PC-9 (cell line): ENCODE measurements around the gene PGPEP1. TPM values are rescaled to one million over a fixed set of nuclear protein-coding genes. Genes with fewer than 3 reads are reported as not detected.
A peak's percentile ranks its signal among the peaks of the same experiment; 100 is the strongest.

Experiments
- BruUV-seq: library from RNA; stranded (reverse); fragments of 400-500 nt; replicated peaks from 2 replicates; lab custom pipeline; 2021; lab: Mats Ljungman, UMichigan
- CTCF ChIA-PET: fragments of 300-600 bp; sonication (Branson Sonifier 250); formaldehyde crosslinking; loops from one replicate; lab custom pipeline; 2022; ENCODE audit warnings: antibody characterized with exemption; lab: Charles Lee
- POLR2A ChIA-PET: fragments of 300-600 bp; sonication (Branson Sonifier 250); formaldehyde crosslinking; loops from one replicate; lab custom pipeline; 2022; ENCODE audit warnings: antibody characterized with exemption; ENCODE audit not compliant: unreplicated experiment; lab: Charles Lee
- DNase-seq, 2 experiments: peaks; one replicate each; pipeline versions ENCODE4 v3.0.0 to v3.0.0-alpha.2; 2015 to 2022; ENCODE audit warnings: mixed read lengths in 1 of 2
- H2AFZ ChIP-seq: fragments of 200-600 bp; sonication (generic); 2 replicates; pipeline ENCODE4 v1.8.1; 2017; ENCODE audit warnings: antibody characterized with exemption
- H3F3A ChIP-seq: fragments of 200-600 bp; sonication (generic); 2 replicates; pipeline ENCODE4 v1.8.1; 2017; ENCODE audit warnings: antibody characterized with exemption, mild to moderate bottlenecking, low read depth; ENCODE audit not compliant: insufficient read depth
- H3K27ac ChIP-seq: fragments of 200-600 bp; sonication (generic); 2 replicates; pipeline ENCODE4 v1.6.1; 2016; ENCODE audit warnings: mixed run types
- H3K27me3 ChIP-seq: fragments of 200-600 bp; sonication (generic); 2 replicates; pipeline ENCODE4 v1.6.1; 2016; ENCODE audit warnings: low read depth, mixed run types; ENCODE audit not compliant: insufficient read depth
- H3K36me3 ChIP-seq: fragments of 200-600 bp; sonication (generic); 2 replicates; pipeline ENCODE4 v1.6.1; 2016; ENCODE audit warnings: low read depth, mixed run types
- H3K4me1 ChIP-seq: fragments of 200-600 bp; sonication (generic); replicated peaks from 2 replicates; pipeline ENCODE4 v1.6.1; 2016; ENCODE audit warnings: mixed run types; ENCODE audit not compliant: insufficient read depth
- H3K4me2 ChIP-seq: fragments of 200-600 bp; sonication (generic); 2 replicates; pipeline ENCODE4 v1.6.1; 2017; ENCODE audit warnings: mixed run types
- H3K4me3 ChIP-seq: fragments of 200-600 bp; sonication (generic); 2 replicates; pipeline ENCODE4 v1.6.1; 2016; ENCODE audit warnings: mixed run types
- H3K79me2 ChIP-seq: fragments of 200-600 bp; sonication (generic); 2 replicates; pipeline ENCODE4 v1.6.1; 2017; ENCODE audit warnings: low read depth, mixed run types
- H3K9me2 ChIP-seq: fragments of 200-600 bp; sonication (generic); 2 replicates; pipeline ENCODE4 v1.8.1; 2017; ENCODE audit warnings: mild to moderate bottlenecking; ENCODE audit not compliant: insufficient read depth
- H3K9me3 ChIP-seq: fragments of 200-600 bp; sonication (generic); 2 replicates; pipeline ENCODE4 v1.8.1; 2016; ENCODE audit warnings: low read depth; ENCODE audit not compliant: insufficient read depth
- H4K20me1 ChIP-seq: fragments of 200-600 bp; sonication (generic); 2 replicates; pipeline ENCODE4 v1.8.1; 2017; ENCODE audit not compliant: insufficient read depth
- CTCF ChIP-seq: fragments of 200-600 bp; sonication (generic); conservative IDR thresholded peaks from 2 replicates; pipeline ENCODE4 v1.6.1; 2017; ENCODE audit warnings: mixed run types, antibody characterized with exemption, mild to moderate bottlenecking, moderate library complexity
- EZH2 ChIP-seq: fragments of 200-600 bp; sonication (generic); IDR thresholded peaks from 2 replicates; pipeline ENCODE4 v1.8.0; 2017; ENCODE audit warnings: antibody characterized with exemption, low read depth
- intact Hi-C: fragments of 100-400 bp; cut with micrococcal nuclease; formaldehyde crosslinking; loops from one replicate; pipeline ENCODE4 v1.10.0; 2022; ENCODE audit not compliant: unreplicated experiment
- total RNA-seq: library from RNA; stranded (reverse); gene quantifications from 2 replicates; pipeline ENCODE4 v1.2.3, GENCODE V29; 2021

The PGPEP1 gene
- total RNA-seq, 1 experiment from 2014 or later: 53.6 TPM

- peak overlapping the region; percentile 91 for H3K4me3 ChIP-seq
- DNase-seq: peak in 1 of 2 experiments; percentile 48
- H3K79me2 ChIP-seq: peaks cover 31% of the 10 kb centered on the region
- peaks cover 59% of the 10 kb centered on the region for H3F3A ChIP-seq
- CTCF ChIA-PET: interaction anchor here (0.5 to 1.1 kb wide), 5 partner anchors 12 to 189 kb away, joined by 3 to 9 read pairs (median 5); no protein-coding TSS in a partner anchor
- H3K27ac ChIP-seq: peak overlapping the region; percentile 73
- TSS peak; percentile 53 for BruUV-seq
- peaks cover 33% of the 10 kb centered on the region for H4K20me1 ChIP-seq
- peaks cover 28% of the 10 kb centered on the region for H3K36me3 ChIP-seq
- POLR2A ChIA-PET: interaction anchor here (1.1 kb wide), 1 partner anchor 58 kb away, joined by 13 read pairs; no protein-coding TSS in a partner anchor
- peak overlapping the region; percentile 86 for H3K4me2 ChIP-seq
- peaks cover 15% of the 10 kb centered on the region for H3K4me1 ChIP-seq
- TF ChIP-seq CTCF (no peak), EZH2 (no peak)
- H2AFZ ChIP-seq: no peak overlapping the region
- no peaks in the 10 kb centered on the region for H3K9me2 ChIP-seq
- no peaks in the 10 kb centered on the region for H3K27me3 ChIP-seq
- intact Hi-C loops: loop anchor here (1.0 kb wide), 1 partner anchor 37 kb away; no protein-coding TSS in a partner anchor
- H3K9me3 ChIP-seq: no peaks in the 10 kb centered on the region
Observed at GRCh38 chr19:18386543-18387271, 46.3 kb downstream of the PGPEP1 start.

GRCh38 chr19:18388100-18388959 is 47.9 kb downstream of the PGPEP1 start:
- Histone ChIP-seq H3K4me1 (peaks cover 15% of the 10 kb centered on the region), H3K4me2 (peak overlapping the region; percentile 86), H3K9me3 (no peaks in the 10 kb centered on the region), H3K36me3 (peaks cover 28% of the 10 kb centered on the region), H3K27ac (peak overlapping the region; percentile 73; the same call in 1 of the 2 replicates), H3K9me2 (no peaks in the 10 kb centered on the region), H3F3A (peaks cover 59% of the 10 kb centered on the region), H3K27me3 (no peaks in the 10 kb centered on the region), H4K20me1 (peaks cover 33% of the 10 kb centered on the region), H3K79me2 (peaks cover 31% of the 10 kb centered on the region), H2AFZ (no peak overlapping the region), H3K4me3 (peak overlapping the region; percentile 91)
- ChIA-PET CTCF (interaction anchor here (0.6 to 1.1 kb wide), 10 partner anchors 13 to 674 kb away, joined by 3 to 14 read pairs (median 4); no protein-coding TSS in a partner anchor), POLR2A (interaction anchor here (0.6 kb wide), 1 partner anchor 297 kb away, joined by 5 read pairs; no protein-coding TSS in a partner anchor)
- DNase-seq: peak; percentile 69 to 74
- TF ChIP-seq CTCF (peak; percentile 99), EZH2 (no peak)
- no TSS peak for BruUV-seq
- intact Hi-C loops: no loop called here
